Brain pericyte (primary cell): ENCODE data around the gene RABGAP1L.
A peak's percentile ranks its signal among the peaks of the same experiment; 100 is the strongest.
"Not testable (repeated sequence)": the region's sequence is repeated elsewhere in the genome, so short reads cannot be mapped to it uniquely, and the experiment has no call there.

Experiments used
- DNase-seq: peaks from one replicate; pipeline ENCODE4 v3.0.0-alpha.2; 2012; ENCODE audit warnings: low read depth, low spot score

Gene RABGAP1L

GRCh38 chr1:174654560-174654959 lies 495.2 kb downstream of the RABGAP1L start:
- DNase-seq: no peak

GRCh38 chr1:174656409-174657059 lies 497.2 kb downstream of the RABGAP1L start:
- no peak for DNase-seq

- no peak for DNase-seq
Observed at GRCh38 chr1:174657411-174657810, 498.1 kb downstream of the RABGAP1L start.

GRCh38 chr1:174657893-174658292 lies 498.6 kb downstream of the RABGAP1L start:
- no peak for DNase-seq

GRCh38 chr1:174659823-174660222 lies 500.5 kb downstream of the RABGAP1L start:
- peak; percentile 18 for DNase-seq

- no peak for DNase-seq
Observed at GRCh38 chr1:174660476-174660875, 501.2 kb downstream of the RABGAP1L start.

GRCh38 chr1:174663358-174663757 lies 504.0 kb downstream of the RABGAP1L start:
- no peak for DNase-seq

GRCh38 chr1:174666248-174666647 lies 506.9 kb downstream of the RABGAP1L start:
- no peak for DNase-seq

- DNase-seq: no peak
Observed at GRCh38 chr1:174671826-174672225, 512.5 kb downstream of the RABGAP1L start.

GRCh38 chr1:174676856-174677255 lies 517.5 kb downstream of the RABGAP1L start:
- DNase-seq: no peak

- no peak for DNase-seq
Observed at GRCh38 chr1:174678657-174679056, 519.3 kb downstream of the RABGAP1L start.

- no peak for DNase-seq
Observed at GRCh38 chr1:174680101-174680500, 520.8 kb downstream of the RABGAP1L start.

- peak; percentile 13 for DNase-seq
Observed at GRCh38 chr1:174682419-174683008, 523.2 kb downstream of the RABGAP1L start.

GRCh38 chr1:174686213-174686612 lies 526.9 kb downstream of the RABGAP1L start:
- no peak for DNase-seq

GRCh38 chr1:174689524-174689923 lies 530.2 kb downstream of the RABGAP1L start:
- no peak for DNase-seq

GRCh38 chr1:174690266-174690665 lies 530.9 kb downstream of the RABGAP1L start:
- DNase-seq: no peak

GRCh38 chr1:174692313-174692712 lies 533.0 kb downstream of the RABGAP1L start:
- DNase-seq: no peak

GRCh38 chr1:174693085-174693484 lies 533.8 kb downstream of the RABGAP1L start:
- DNase-seq: no peak

- DNase-seq: not testable (repeated sequence)
Observed at GRCh38 chr1:174693539-174693938, 534.2 kb downstream of the RABGAP1L start.

GRCh38 chr1:174696026-174696821 lies 536.9 kb downstream of the RABGAP1L start:
- DNase-seq: no peak

- no peak for DNase-seq
Observed at GRCh38 chr1:174700314-174700713, 541.0 kb downstream of the RABGAP1L start.

- no peak for DNase-seq
Observed at GRCh38 chr1:174700775-174701174, 541.5 kb downstream of the RABGAP1L start.

- no peak for DNase-seq
Observed at GRCh38 chr1:174701565-174701964, 542.2 kb downstream of the RABGAP1L start.
